Renal pelvis (tissue), 3 donors: ENCODE results near the gene PURB. TPM values are rescaled to one million over a fixed set of nuclear protein-coding genes. Genes with fewer than 3 reads are reported as not detected.

Experiments
- polyA plus RNA-seq, 3 donors: library from polyadenylated mRNA; unstranded; fragments of 120-200 nt; gene quantifications; one replicate each; pipeline ENCODE4 v1.2.1, GENCODE V29; 2013; ENCODE audit not compliant: insufficient read length in 3 of 3

PURB gene
- polyA plus RNA-seq, 3 donors, result 26.8 to 36.7 (median 34.6) TPM

Other genes with a start within 250 kb of the PURB start
- 10 to 100 TPM; 65.3 to 96.2 (median 94.6) TPM for gene ZMIZ2, start 136.7 kb downstream of the PURB start, polyA plus RNA-seq
- gene PPIA, start 88.8 kb downstream of the PURB start, polyA plus RNA-seq, result 1,000 to 10,000 TPM; 1,223 to 1,327 (median 1,239) TPM
- gene H2AZ2, start 37.4 kb downstream of the PURB start, polyA plus RNA-seq, result 100 to 1,000 TPM; 222 to 245 (median 235) TPM
- gene MYO1G, start 93.5 kb upstream of the PURB start, polyA plus RNA-seq, result under 1 TPM; 0.62 to 0.74 (median 0.64) TPM
- gene CCM2, start 114.7 kb upstream of the PURB start, polyA plus RNA-seq, result 10 to 100 TPM; 29.2 to 34.4 (median 31.1) TPM
- 10 to 100 TPM in 1 of 3 donors, 1 to 10 TPM in 2; 7.0 to 10.8 (median 9.4) TPM for gene NACAD, start 203.4 kb upstream of the PURB start, polyA plus RNA-seq
- 10 to 100 TPM; 54.2 to 64.3 (median 64.0) TPM for gene TBRG4, start 226.2 kb upstream of the PURB start, polyA plus RNA-seq